T-helper 22 cell (primary cell): Measurements from ENCODE around the gene BLCAP.
"Not testable (repeated sequence)": the region's sequence is repeated elsewhere in the genome, so short reads cannot be mapped to it uniquely, and the experiment has no call there.

ENCODE experiments used
- DNase-seq: peaks from one replicate; pipeline ENCODE4 v3.0.0-alpha.2; 2020; ENCODE audit warnings: low read depth

Gene BLCAP, protein sequence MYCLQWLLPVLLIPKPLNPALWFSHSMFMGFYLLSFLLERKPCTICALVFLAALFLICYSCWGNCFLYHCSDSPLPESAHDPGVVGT

DNA sequence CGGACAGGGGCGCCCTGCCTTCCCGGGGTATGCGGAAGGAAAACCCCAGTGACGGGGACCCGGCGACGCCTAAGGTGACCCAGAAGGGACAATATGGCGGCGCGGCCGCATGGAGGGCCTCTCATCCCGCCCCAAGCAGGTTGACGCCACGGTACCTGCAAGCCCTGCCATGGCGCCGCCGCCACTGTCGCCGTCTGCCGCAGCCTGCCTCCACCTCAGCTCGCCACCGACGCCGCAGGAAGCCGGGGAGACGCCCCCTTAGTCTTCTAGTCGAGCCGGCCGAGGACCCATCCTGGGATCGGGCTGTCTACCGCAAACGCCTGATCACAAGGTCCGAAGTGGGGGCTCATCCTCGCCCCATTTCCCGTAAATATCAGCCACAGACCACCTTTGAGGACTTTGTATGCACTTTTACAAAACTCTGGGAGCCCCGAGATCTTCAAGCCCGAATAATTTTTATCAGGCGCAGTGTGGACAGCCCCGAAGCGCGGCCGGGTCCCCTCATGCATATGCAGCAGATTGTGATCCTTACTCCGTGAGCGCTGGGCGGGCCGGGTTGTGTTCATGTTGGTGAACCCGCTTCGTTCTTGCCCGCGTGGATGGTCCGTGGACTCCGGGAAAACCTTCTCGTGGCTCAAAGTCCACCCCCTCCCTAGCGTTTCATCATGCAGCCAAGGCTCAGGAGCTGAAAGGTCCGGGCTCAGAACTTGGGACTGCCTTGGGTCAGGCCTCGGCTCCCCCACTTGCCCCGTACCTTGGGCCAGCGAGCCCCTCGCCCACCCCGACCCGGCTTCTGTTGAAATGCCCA, at the start of gene BLCAP:
Gene BLCAP, minus strand, starts transcription at position 239 of the 808 bp plus-strand sequence. CDS start 8,702 bp downstream, outside the sequence.
- DNase-seq, result peak; percentile 91

DNA sequence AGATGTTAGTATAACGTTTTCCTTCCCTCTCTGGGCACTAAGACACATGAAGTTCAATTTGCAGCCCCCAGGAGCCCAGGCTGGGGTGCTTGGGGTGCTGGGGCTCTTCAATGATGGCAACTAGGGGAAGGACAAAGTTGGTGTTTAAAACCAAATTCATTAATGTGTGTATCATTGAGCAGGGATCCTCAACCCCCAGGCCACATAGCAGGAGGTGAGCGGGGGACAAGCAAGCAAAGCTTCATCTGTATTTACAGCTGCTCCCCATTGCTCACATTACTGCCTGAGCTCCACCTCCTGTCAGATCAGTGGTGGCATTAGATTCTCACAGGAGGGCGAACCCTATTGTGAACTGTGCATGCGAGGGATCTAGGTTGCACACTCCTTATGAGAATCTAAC, 49.8 kb upstream of the BLCAP start:
- DNase-seq, result not testable (repeated sequence)

DNA sequence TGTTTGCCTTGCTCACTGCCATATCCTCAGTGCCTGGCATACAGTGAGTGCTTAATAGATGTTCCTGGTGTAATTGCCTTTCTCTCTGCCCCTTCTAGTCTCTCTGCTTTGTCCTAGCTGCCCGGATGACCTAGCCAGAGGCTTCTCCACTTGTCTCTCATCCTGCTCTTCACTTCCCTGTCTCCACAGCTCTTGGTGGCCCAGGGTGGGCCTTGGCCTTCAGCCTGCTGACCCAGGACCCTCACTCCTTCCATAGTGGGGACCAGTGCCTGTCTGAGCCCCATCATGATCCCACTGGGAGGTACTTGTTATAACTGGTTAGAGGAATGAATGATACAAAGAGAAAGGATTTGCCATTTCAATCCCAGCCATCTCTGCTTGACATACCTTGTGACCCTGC, 49.2 kb upstream of the BLCAP start:
- DNase-seq, result no peak

DNA sequence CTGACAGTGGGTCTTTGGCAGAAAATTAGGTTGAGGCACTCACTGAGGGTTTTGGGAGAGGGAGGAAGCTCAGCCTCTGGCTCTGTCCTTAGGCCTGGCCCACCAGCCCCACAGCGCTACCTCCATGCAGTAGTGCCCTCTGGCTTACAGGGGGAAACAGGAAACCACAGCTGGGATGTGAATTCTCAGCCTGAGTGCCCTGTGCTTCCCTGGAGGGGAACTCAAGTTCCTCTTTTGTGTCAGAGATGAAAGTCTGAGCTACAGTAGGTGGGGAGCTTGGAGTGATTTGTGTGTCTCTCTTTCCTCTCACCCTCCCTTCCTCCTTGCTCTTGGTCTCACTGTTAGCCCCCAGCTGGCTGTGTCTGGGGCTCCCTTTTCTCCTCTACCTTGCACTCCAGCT, 48.2 kb upstream of the BLCAP start:
- no peak for DNase-seq

DNA sequence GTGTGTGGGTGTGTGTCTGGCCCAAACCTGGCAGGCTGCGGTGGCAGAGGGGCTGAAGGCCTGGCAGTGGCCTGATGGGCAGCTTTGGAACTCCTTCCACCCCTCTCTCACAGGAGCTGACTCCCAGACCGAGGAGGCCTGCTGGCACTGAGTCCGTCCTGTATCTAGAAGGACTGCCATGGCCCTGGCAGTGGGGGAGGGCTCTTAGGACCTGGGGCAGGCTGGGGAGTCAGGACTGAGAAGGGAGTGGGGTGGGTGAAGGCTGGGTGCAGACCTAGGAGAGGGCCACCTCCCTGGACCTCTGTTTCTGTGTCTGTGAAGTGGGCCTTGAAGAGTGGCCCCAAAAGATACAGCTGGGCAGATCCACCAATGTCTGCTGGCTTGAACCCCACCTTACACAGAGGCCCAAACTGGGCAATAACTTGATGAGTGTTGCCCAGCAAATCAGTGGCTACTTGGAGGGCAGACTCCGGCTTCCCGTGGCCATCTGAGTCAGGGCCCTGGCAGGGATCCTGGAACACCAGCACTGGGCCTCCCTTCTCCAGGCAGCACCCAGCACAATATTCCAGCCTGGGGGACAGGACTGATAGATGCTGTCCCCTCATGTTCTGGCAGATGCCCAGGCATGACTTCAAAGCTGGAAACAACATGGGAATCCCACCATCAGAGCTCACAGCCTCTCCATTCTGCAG, 46.7 kb upstream of the BLCAP start:
- no peak for DNase-seq

DNA sequence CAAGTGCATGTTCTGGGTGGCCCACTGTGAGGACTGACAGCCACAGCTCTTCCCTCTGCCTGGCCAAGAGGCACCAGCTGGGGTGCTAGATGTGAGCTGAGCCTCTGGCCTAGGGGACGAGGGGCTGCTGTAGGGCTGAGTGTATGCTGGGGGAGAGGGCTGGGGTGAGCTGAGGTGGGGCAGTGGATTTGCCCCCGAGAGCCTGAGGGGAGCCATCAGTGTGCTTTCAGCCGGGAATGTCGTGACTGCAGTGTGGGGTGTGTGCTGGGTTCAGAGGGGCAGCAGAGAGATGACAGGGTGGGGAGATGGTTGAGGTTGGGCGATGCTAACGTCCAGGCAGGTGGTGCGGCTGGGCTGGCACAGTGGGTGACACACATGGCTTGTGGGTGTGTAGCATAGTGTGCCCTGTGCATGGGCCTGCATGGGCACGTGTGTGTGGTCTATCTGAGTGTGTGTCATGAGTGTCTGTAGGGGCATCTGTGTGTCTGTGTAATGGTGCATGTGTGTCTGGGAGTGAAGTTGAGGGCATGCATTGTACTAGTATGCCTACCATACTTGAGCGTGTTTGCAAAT, 46.0 kb upstream of the BLCAP start:
- no peak for DNase-seq

DNA sequence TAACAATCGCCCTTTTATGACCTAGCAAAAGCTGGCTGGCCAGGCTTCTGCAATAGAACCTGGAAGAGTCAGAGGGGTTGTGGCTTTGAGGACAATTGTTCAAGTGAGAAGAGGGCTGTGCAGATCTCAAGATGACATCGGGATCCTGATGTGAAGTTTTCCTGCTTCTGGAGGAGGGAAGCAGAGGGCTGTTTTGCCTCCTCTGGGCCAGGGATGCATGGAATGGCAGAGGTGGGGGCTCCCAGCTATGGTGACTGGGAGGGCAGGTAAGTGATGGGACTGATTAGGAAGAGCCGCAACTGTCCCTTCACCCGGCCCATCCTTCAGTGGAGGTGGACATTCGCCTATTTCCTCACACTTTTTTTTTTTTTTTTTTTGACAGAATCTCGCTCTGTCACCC, 43.4 kb upstream of the BLCAP start:
- no peak for DNase-seq

DNA sequence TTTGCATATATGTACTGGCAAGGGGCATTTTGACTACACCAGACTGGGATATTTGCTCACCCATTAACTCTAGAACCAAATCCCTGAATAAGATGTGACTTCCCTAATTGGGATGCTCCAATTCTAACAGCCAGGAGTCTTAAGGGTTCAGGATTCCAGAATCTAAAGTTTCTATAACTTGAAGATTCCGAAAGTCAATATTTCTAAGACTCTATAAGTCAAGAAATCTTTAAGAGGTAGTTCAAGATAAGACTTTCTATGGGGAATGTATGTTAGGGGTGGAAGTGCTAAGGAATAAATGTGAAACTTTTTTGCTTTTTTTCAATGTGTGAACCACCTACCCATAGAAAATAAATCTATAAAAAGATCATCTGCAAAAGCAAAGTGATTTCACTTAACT, 42.7 kb upstream of the BLCAP start:
- no peak for DNase-seq

DNA sequence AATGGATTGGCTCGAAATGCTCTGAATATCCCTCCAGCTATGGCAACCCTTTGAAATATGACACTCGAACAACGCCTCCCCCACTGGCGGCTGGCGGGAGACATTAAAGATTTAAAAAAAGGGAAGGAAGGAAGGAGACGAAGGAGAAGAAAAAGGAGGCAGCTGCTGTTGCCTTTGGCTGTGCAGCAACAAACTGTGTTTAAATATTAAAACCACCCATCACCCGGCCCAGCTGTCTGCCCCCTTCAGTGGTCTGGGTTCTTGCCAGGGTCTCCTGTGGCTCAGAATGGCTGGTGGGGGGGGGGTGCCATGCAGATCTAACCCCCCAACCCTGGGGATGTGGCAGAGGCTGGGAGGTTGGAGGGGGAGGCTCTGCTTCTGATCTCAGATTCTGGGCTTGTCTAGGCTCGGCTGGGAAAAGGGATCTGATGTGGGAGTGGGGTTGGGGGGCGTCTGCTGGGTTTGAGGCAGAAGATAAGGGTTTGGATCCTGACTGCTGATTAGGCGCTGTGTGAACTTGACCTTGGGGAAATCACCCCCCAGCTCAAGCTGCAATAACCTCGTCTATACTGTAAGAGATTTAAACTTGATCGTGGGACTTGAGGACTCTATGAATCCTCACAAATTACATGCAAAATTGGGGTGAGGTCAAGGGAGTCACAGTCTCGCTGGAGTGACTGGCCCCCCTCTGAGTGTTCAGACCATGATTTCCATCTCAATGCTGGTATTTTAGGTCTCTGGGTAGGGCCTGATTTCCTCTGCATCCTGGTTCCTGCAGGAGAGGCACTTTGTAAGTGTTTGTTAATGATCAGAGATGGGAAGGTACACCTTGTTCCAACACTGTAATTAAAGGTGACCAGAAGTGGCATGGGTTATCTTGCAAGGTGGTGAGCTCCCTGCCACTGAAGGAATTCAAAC, 40.3 kb upstream of the BLCAP start:
- DNase-seq, result no peak

DNA sequence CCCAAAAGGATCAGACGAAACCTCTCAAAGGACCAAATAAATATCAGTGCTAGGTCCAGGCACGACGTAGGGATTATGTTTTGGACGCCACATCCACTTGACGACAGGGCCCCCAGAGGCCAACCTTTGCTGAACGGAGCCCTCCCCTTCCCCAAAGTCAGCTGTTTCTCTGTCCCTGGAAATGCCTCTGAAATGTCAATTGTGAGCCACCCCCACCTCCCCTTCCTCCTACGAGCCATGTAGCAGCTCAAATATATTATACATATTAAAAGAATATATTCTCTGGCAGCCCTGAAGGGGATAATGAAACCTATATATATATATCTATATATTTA, 39.6 kb upstream of the BLCAP start:
- DNase-seq, result no peak

DNA sequence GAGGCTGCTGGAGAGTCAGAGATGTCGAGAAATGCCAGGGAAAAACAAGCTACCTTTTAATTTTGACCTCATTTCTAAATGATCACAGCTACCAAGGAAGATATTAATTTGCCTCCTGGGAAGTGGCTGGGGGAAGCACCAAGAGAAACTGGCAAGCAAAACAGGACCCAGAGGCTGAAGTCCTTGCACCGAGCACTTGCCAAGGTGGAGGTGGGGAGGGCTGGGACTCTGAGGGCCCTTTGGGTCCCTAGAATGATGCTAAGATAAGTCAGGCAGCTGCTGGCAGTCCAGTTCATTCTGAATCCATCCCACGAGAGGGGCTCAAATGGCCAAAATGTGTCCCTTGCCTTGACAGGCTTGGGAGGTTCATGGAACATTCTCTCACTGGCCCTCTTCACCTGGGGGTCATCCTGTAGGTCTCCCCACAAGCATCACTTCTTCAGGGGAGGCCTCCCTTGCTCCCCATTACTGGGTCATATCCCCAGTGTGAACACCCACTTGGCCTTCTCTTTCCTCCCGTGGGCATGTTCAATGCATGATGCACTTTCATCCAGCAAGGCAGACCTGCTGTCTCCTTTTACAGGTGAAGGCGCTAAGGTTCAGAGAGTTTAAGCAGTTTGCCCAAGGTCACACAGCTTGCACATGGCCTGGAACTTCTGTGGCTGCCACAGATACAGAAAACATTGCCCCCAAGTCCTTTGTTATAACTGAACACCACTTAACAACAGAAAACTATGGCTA, 39.1 kb upstream of the BLCAP start:
- DNase-seq, result no peak

DNA sequence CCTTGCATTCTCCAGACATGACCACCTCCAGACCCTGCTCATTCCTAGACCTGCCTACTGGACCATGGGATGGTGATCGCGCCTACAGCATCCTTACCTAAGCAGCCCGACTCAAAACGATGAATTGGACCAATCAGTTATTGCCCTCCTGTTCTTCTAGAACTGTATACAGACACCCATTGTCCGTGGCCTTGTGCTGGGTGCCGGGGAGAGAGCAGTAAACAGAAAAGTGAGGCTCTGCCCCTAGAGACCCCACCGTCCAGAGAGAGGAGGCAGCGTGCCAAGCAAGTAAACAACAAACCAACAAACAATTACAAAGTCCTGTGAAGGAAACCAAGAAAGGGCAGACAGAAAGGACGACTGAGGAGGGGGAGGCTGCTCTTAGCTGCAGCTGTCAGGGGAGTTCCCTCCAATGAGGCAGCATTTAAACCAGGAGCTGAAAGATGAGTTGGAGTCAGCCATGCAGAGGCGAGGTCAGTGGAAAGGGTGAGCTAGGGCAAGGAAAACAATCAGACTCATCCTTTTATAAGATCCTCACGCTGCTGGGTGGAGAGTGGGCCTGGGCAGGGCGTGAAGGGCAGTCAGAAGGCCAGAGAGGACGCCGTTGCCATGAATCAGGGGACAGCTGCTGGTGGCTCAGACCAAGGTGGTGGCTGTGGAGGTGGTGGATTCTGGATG, 37.6 kb upstream of the BLCAP start:
- no peak for DNase-seq

DNA sequence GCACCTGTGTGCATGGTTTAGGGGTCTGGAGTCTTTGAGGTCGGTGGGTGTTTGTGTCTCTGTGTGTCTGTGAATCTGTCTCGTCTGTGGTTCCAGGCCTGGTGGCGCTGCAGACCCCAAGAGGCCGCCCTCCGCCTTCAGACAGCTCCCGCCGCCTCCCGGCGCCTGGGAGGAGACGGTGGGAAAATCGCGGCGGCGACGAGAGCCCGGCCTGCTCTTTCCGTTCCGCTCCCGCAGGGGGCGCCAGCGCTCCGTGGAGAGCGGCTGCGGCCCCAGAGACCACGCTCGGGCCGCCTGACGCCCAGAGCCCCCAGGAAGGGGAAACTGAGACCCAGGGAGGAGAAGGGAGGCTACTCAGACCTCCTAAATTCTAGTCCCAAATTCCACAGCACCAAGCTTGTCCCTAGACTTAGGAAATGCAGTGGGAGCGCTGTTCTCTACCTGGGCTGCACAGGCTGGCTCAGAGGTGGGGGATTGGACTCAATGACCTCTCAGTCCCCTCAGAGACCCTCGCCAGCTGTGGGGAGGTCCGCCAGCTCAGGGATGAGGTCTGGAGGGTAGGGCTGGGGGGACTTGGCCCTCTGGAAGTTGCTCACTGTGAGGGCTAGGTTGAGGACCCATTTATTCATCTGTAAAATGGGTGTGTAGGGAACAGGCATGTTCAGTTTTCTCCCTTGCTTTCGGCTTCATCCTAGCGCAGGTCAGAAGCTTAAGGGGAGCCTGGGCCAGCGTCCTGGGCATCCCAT, 36.9 kb upstream of the BLCAP start:
- DNase-seq, result no peak

DNA sequence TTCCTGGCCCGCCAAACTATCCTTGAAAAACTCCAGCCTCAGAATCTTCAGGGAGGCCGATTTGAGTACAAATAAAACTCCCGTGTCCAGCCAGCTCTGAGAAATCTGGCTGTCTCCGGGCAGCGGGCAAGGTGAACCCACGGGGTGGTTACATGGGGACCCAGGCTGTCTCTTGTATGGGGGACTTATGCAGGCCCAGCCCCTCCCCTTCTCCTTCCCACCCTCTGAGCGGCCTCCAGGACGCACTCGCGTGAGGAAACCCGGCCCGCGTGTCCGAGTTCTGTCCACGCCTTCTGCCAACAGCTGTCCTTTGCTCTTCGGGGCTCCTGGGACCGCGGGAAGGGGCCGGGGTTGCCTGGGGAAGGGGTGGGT, 36.3 kb upstream of the BLCAP start:
- no peak for DNase-seq

DNA sequence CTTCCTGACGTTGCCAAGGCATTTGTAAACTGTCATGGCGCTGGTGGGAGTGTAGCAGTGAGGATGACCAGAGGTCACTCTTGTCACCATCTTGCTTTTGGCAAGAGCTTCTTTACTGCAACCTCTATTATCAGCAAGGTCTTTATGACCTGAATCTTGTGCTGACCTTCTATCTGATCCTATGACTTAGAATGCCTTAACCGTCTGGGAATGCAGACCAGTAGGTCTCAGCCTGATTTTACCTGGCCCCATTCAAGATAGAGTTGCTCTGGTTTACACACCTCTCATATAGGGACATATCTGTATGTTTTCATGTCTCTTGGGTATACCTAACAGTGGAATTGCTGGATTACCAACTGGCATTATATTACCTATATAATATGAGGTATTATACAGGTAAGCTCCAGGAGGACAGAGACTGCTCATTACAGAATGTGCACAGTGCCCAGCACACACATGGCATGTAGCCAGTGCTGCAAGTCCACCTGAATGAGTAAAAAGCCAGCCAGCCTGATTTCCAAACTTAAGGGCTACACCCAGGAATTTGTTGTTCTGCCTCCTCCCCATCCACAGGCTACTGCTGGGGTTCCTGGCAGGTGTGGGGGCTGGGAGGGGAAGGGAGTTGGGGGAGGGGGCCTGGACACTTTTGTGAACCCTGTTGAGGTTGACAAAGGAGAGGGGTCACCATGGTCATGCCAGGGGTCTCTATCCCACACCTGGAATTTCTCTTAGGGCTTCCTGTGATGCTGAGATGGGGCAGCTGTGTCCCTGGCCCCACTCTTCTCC, 35.2 kb upstream of the BLCAP start:
- no peak for DNase-seq

DNA sequence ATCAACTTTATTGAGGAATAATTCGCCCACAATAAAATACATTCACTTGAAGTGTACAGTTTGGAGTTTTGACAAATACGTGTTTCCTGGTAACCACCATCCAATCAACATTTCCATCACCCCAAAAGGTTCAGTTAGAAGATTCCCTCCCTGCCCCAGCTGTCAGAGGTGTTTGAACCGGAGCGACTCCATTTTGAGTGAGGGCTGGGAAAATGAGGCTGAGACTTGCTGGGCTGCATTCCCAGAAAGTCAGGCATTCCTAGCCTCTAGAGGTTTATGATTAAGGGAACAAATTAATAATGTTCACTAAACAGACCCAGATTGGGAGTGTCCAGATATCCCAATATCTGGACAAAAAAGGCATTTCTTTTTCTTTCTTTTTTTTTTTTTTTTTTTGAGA, 33.0 kb upstream of the BLCAP start:
- DNase-seq, result no peak

DNA sequence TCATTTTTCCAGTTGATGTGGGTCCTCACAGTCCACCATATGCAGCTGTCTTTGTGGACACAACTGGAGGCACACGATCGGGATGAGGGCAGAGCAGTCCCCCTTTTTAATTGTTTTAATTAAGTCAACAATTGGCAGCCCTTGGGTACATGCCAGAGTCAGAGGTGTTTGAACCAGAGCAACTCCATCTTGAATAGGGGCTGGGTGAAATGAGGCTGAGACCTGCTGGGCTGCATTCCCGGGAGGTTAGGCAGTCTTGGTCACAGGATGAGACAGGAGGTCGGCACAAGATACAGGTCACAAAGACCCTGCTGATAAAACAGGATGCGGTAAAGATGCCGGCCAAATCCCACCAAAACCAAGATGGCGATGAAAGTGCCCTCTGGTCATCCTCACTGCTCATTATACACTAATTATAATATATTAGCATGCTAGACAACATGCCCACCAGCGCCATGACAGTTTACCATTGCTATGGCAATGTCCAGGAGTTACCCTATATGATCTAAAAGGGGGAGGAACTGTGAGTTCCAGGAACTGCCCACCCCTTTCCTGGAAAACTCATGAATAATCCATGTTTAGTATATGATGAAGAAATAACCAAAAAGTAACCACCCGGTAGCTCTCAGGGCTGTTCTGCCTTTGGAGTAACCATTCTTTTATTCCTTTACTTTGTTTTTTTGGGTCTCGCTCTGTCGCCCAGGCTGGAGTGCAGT, 31.8 kb upstream of the BLCAP start:
- DNase-seq, result no peak

DNA sequence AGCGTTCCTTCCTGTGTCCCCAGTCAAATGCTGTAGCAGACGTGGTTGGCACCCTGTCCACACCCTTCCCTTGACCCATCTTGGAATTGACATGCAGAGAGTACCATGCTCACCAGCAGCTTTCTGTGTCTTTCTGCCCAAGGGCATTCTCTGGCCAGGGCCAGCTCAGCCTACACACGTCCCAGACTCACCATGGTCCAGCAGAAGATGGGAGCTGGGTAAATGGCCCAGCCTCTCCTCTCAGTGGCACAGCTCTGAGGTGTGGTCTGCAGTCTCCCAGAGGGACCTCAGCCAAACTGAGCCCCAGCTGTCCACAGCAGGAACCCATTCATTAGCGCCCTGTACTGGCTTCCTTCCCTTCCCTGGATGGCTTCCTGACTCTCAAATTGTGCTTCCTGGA, 31.1 kb upstream of the BLCAP start:
- no peak for DNase-seq

DNA sequence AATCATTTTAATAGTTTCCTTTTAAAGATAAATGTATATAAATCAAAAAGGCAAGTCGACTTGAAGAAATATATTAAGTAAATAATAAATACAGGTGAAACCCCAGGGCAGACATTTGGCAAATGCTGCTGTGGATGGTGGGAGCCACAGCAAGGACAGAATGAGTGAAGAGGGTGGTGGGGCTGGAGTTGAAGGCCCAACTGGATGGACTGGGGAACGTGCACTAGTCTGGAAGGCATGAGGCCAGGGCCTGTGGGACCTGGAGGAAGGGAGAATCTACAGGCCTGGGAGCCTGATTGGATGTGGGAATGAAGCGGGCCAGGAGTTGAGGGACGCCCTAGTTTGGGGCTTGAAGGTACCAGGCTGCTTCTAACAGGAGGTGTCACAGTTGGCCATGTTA, 30.6 kb upstream of the BLCAP start:
- DNase-seq, result no peak
